NB4 (cell line): ENCODE results near the gene ODF4.
"Not testable (repeated sequence)": the region's sequence is repeated elsewhere in the genome, so short reads cannot be mapped to it uniquely, and the experiment has no call there.

ENCODE experiments used
- DNase-seq: peaks from one replicate; pipeline ENCODE4 v3.0.0; 2010; ENCODE audit warnings: low read depth
- H3K4me3 ChIP-seq: one replicate; pipeline ENCODE4 v1.5.1; 2011; ENCODE audit warnings: mild to moderate bottlenecking, low read depth, low read length, moderate library complexity
- CTCF ChIP-seq: IDR thresholded peaks from one replicate; pipeline ENCODE4 v1.5.1; 2012; ENCODE audit warnings: low read depth, low read length
- MAX ChIP-seq: IDR thresholded peaks from 2 replicates; pipeline ENCODE4 v1.6.1; 2011; ENCODE audit warnings: low read depth, low read length
- MYC ChIP-seq: IDR thresholded peaks from 2 replicates; pipeline ENCODE4 v1.6.1; 2011; ENCODE audit warnings: low read depth, low read length
- POLR2A ChIP-seq: IDR thresholded peaks from 2 replicates; pipeline ENCODE4 v1.6.1; 2011; ENCODE audit warnings: mild to moderate bottlenecking; ENCODE audit not compliant: insufficient read length; ENCODE audit errors: extremely low read depth

The ODF4 gene

GRCh38 chr17:8375738-8376259 lies 36.2 kb downstream of the ODF4 start:
- H3K4me3 ChIP-seq = peak overlapping the region; percentile 52
- no peak for TF ChIP-seq CTCF
- no peak for TF ChIP-seq MYC
- TF ChIP-seq POLR2A = no peak
- no peak for TF ChIP-seq MAX
- DNase-seq = no peak

- peak; percentile 87 for DNase-seq
- peak within 1 kb of the TSS; percentile 52 for H3K4me3 ChIP-seq
- peak; percentile 6 for TF ChIP-seq POLR2A
- peak; percentile 35 for TF ChIP-seq CTCF
- no peak for TF ChIP-seq MYC
Observed at GRCh38 chr17:8376271-8377067, 36.8 kb downstream of the ODF4 start, which contains the start of gene KRABD2. Gene KRABD2, minus strand, starts transcription at chr17:8376704.

DNA sequence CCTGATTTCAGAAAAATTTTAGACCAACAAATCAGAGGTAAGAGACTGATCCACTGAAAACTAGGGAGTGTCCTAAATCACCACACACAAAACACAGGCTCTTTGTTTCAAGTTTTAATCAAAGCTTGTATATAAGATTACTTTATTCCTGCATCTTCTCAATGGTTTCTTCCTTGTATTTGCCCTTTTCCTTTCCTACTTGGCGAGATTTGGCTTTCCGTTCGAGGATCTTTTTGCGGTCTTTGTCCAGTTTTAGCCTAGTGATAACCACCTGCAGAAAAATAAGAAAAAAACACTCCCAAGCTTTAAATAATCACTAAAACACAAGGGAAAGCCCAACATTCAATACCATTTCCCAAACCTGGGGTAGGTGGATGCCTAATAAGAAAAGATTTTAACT lies 37.8 kb downstream of the ODF4 start:
- TF ChIP-seq MYC = no peak
- no peak for TF ChIP-seq CTCF
- no peak for TF ChIP-seq POLR2A
- TF ChIP-seq MAX = no peak
- H3K4me3 ChIP-seq = no peak overlapping the region
- no peak for DNase-seq

GRCh38 chr17:8378117-8378516 lies 38.5 kb downstream of the ODF4 start:
- DNase-seq, H3K4me3 ChIP-seq: not testable (repeated sequence)

DNA sequence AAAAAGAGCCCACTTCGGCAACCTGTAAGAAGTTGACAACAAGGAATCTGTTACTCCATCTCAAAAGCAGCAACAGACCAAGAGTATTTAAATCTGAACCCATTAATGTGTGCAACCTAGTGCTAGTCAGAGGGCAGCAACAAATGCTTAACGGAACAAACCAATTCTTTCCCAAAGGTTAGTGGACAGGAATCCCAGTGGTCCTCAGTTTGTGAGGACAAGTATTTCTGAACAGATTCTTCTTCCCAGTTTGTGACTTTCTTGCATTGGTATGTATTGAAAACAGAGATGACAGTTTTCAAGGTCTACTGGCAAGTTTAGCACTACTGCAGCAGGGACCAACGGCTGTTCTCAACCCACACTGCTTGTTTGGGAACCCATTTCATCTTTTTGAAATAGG lies 40.4 kb downstream of the ODF4 start:
- TF ChIP-seq CTCF (no peak), MAX (no peak), POLR2A (no peak), MYC (no peak)
- H3K4me3 ChIP-seq = peak overlapping the region; percentile 99
- no peak for DNase-seq

- DNase-seq = peak; percentile 30
- TF ChIP-seq POLR2A (no peak), CTCF (no peak), MAX (no peak)
- H3K4me3 ChIP-seq = peak overlapping the region; percentile 99
Observed at GRCh38 chr17:8382052-8382879, 42.6 kb downstream of the ODF4 start.
